CD4-positive, alpha-beta T cell (primary cell): Measurements from ENCODE around the gene TEX19. TPM values are rescaled to one million over a fixed set of nuclear protein-coding genes. Genes with fewer than 3 reads are reported as not detected.
"Not testable (repeated sequence)": the region's sequence is repeated elsewhere in the genome, so short reads cannot be mapped to it uniquely, and the experiment has no call there.

Experiments
- ATAC-seq: fragments of 200-7000 bp; cut with Tn5 transposase; one replicate; pipeline ENCODE4 v1.10.0; 2022; ENCODE audit warnings: mild to moderate bottlenecking; ENCODE audit not compliant: poor library complexity
- CTCF ChIA-PET: fragments of 350-600 bp; sonication (Branson Sonifier 250); formaldehyde crosslinking; loops from one replicate; lab custom pipeline; 2021; ENCODE audit warnings: antibody characterized with exemption, inconsistent platforms; lab: Charles Lee
- POLR2A ChIA-PET: fragments of 350-600 bp; sonication (Branson Sonifier 250); formaldehyde crosslinking; loops from one replicate; lab custom pipeline; 2021; ENCODE audit warnings: antibody characterized with exemption, inconsistent platforms; lab: Charles Lee
- DNase-seq, 14 experiments: peaks; one replicate each; pipeline ENCODE4 v3.0.0-alpha.2; 2013 to 2020; ENCODE audit warnings: mixed read lengths in 2 of 14
- H3K27ac ChIP-seq, 2 donors: one replicate each; pipeline versions ENCODE4 v1.5.1 to v1.7.0; 2013; ENCODE audit warnings: low read length in 2 of 2, low read depth in 1 of 2, mild to moderate bottlenecking in 1 of 2
- H3K27me3 ChIP-seq, 2 experiments: 1 replicate in 1 of 2; 2 replicates in 1 of 2; pipeline versions ENCODE4 v1.6.1 to v1.7.0; 2013; ENCODE audit warnings: low read length in 2 of 2, control low read depth in 1 of 2, mild to moderate bottlenecking in 1 of 2, moderate library complexity in 1 of 2; ENCODE audit not compliant: insufficient read depth in 2 of 2, control insufficient read depth in 1 of 2
- H3K36me3 ChIP-seq: one replicate; pipeline ENCODE4 v1.6.1; 2013; ENCODE audit warnings: low read length, control low read depth; ENCODE audit not compliant: insufficient read depth
- H3K4me1 ChIP-seq: one replicate; pipeline ENCODE4 v1.6.1; 2013; ENCODE audit warnings: low read length, control low read depth; ENCODE audit not compliant: insufficient read depth
- H3K4me3 ChIP-seq: one replicate; pipeline ENCODE4 v1.5.1; 2013; ENCODE audit warnings: mild to moderate bottlenecking, low read length, moderate library complexity
- H3K9me3 ChIP-seq, 2 experiments: 1 replicate in 1 of 2; 2 replicates in 1 of 2; pipeline versions ENCODE4 v1.6.1 to v1.7.0; 2013; ENCODE audit warnings: low read length in 2 of 2, mild to moderate bottlenecking in 2 of 2, control low read depth in 1 of 2, moderate library complexity in 1 of 2; ENCODE audit not compliant: control insufficient read depth in 1 of 2, insufficient read depth in 1 of 2
- H3K27ac Mint-ChIP-seq: one replicate; pipeline ENCODE4 v1.8.0; 2020; ENCODE audit warnings: mixed read lengths
- H3K27me3 Mint-ChIP-seq: one replicate; pipeline ENCODE4 v1.8.0; 2021; ENCODE audit warnings: mixed read lengths
- H3K36me3 Mint-ChIP-seq: one replicate; pipeline ENCODE4 v1.8.0; 2021; ENCODE audit warnings: low read depth, mixed read lengths
- H3K4me1 Mint-ChIP-seq: one replicate; pipeline ENCODE4 v1.8.0; 2021; ENCODE audit warnings: low read depth, mixed read lengths
- H3K4me3 Mint-ChIP-seq: one replicate; pipeline ENCODE4 v1.8.0; 2020; ENCODE audit warnings: mild to moderate bottlenecking, mixed read lengths
- H3K9me3 Mint-ChIP-seq: one replicate; pipeline ENCODE4 v1.8.0; 2020; ENCODE audit warnings: mixed read lengths
- intact Hi-C, 2 experiments: fragments of 100-400 bp; cut with DNase I in 1 of 2; cut with micrococcal nuclease in 1 of 2; formaldehyde crosslinking; loops; one replicate each; pipeline versions ENCODE4 v1.15.1 to v1.9.0; 2023 to 2025; cut with DNase I, micrococcal nuclease
- total RNA-seq, 174 experiments: library from RNA in 2 of 174; stranded (reverse) in 2 of 174; gene quantifications; one replicate each; pipeline ENCODE4 v1.2.3 and lab custom pipeline; 2021 to 2026
- TF ChIP-seq, protein P1 (sequence below): fragments of 200-600 bp; IDR thresholded peaks from one replicate; pipeline ENCODE4 v1.8.0; 2022; ENCODE audit warnings: antibody characterized with exemption, mild to moderate bottlenecking

Gene TEX19
- total RNA-seq, 2 experiments from 2014 or later, result not detected

DNA sequence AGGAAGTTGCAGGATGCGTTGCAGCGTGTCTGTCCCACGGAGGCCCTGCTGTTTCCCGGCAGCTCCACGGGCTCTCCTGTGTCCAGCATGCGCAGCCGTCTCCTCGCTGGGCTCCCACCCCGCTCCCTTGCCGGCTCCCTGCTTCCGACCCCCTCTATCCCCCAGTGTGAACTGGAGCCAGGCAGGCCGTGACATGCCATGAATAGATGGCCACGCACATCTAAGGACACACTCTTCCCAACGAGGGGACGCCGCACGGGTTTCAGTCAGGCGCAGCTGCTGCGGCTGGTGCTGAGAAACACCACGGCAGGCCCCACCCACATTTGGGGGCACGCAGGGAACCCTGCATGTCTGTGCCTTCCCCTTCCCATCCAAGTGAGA is 49.9 kb downstream of the TEX19 start:
- Histone ChIP-seq H3K27me3 (no peaks in the 10 kb centered on the region), H3K36me3 (peaks cover 22% of the 10 kb centered on the region), H3K4me1 (no peaks in the 10 kb centered on the region), H3K9me3 (no peaks in the 10 kb centered on the region), H3K4me3 (no peak overlapping the region), H3K27ac (no peak overlapping the region)
- ATAC-seq (no peak), DNase-seq (no peak)
- POLR2A ChIA-PET, result no interaction called here
- H3K9me3 Mint-ChIP-seq, result no peaks in the 10 kb centered on the region
- CTCF ChIA-PET, result no interaction called here
- TF ChIP-seq, protein P1, sequence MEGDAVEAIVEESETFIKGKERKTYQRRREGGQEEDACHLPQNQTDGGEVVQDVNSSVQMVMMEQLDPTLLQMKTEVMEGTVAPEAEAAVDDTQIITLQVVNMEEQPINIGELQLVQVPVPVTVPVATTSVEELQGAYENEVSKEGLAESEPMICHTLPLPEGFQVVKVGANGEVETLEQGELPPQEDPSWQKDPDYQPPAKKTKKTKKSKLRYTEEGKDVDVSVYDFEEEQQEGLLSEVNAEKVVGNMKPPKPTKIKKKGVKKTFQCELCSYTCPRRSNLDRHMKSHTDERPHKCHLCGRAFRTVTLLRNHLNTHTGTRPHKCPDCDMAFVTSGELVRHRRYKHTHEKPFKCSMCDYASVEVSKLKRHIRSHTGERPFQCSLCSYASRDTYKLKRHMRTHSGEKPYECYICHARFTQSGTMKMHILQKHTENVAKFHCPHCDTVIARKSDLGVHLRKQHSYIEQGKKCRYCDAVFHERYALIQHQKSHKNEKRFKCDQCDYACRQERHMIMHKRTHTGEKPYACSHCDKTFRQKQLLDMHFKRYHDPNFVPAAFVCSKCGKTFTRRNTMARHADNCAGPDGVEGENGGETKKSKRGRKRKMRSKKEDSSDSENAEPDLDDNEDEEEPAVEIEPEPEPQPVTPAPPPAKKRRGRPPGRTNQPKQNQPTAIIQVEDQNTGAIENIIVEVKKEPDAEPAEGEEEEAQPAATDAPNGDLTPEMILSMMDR, result no peak
- intact Hi-C loops, result no loop called here
- no peaks in the 10 kb centered on the region for H3K27me3 Mint-ChIP-seq
- H3K27ac Mint-ChIP-seq, result no peak overlapping the region
- peaks cover 35% of the 10 kb centered on the region for H3K36me3 Mint-ChIP-seq
- H3K4me1 Mint-ChIP-seq, result no peaks in the 10 kb centered on the region
- no peak overlapping the region for H3K4me3 Mint-ChIP-seq

- Mint-ChIP-seq H3K27ac (no peak overlapping the region), H3K4me1 (peaks cover 5% of the 10 kb centered on the region), H3K4me3 (no peak overlapping the region), H3K36me3 (peaks cover 39% of the 10 kb centered on the region), H3K9me3 (no peaks in the 10 kb centered on the region), H3K27me3 (no peaks in the 10 kb centered on the region)
- ChIA-PET POLR2A (interaction anchor here (0.6 kb wide), 1 partner anchor 8 kb away, joined by 3 read pairs; no protein-coding TSS in a partner anchor), CTCF (interaction anchor here (0.7 kb wide), 2 partner anchors 104 to 174 kb away, joined by 3 read pairs; no protein-coding TSS in a partner anchor)
- Histone ChIP-seq H3K27me3 (no peaks in the 10 kb centered on the region), H3K27ac (no peak overlapping the region), H3K4me1 (peaks cover 12% of the 10 kb centered on the region), H3K36me3 (peaks cover 19% of the 10 kb centered on the region), H3K9me3 (no peaks in the 10 kb centered on the region), H3K4me3 (no peak overlapping the region)
- ATAC-seq, result no peak
- TF ChIP-seq, protein P1, result no peak
- DNase-seq, result no peak
- intact Hi-C loops, result loop anchor here (5.0 to 10.0 kb wide), 4 partner anchors 145 to 375 kb away; partner anchors contain the start of genes DCXR (in 1 of the 2), RAC3 (in 1 of the 2) and TBCD (in 1 of the 2)
These were observed 51.1 kb downstream of the TEX19 start for GRCh38 chr17:82410014-82410716.

- H3K4me1 Mint-ChIP-seq, result peaks cover 10% of the 10 kb centered on the region
- ATAC-seq, result no peak
- intact Hi-C loops, result loop anchor here (5.0 to 10.0 kb wide), 4 partner anchors 143 to 377 kb away; partner anchors contain the start of genes DCXR (in 1 of the 2), RAC3 (in 1 of the 2) and TBCD (in 1 of the 2)
These were observed 52.5 kb downstream of the TEX19 start for GRCh38 chr17:82411396-82412053.

DNA sequence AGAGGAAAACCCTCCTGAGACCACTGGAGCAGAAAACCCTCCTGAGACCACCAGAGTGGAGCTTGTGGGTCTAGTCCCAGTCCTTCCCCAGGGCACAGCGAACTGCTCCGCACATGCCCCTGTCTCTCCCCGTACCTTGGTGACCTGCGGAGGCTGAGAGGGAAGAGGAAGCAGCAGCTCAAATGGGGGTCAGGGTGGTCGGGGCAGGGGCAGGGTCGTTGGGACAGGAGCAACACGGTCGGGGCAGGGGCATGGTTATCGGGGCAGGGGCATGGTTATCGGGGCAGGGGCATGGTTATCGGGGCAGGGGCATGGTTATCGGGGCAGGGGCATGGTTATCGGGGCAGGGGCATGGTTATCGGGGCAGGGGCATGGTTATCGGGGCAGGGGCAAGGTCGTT is 53.0 kb downstream of the TEX19 start:
- intact Hi-C loops, result loop anchor here (5.0 to 10.0 kb wide), 4 partner anchors 143 to 377 kb away; partner anchors contain the start of genes DCXR (in 1 of the 2), RAC3 (in 1 of the 2) and TBCD (in 1 of the 2)
- H3K36me3 ChIP-seq, result peaks cover 20% of the 10 kb centered on the region
- H3K27me3 ChIP-seq, POLR2A ChIA-PET, CTCF ChIA-PET, H3K4me3 ChIP-seq, H3K4me3 Mint-ChIP-seq, DNase-seq, H3K4me1 Mint-ChIP-seq, H3K27me3 Mint-ChIP-seq, H3K9me3 ChIP-seq, ATAC-seq, H3K9me3 Mint-ChIP-seq, H3K27ac Mint-ChIP-seq, H3K27ac ChIP-seq: not testable (repeated sequence)
- H3K36me3 Mint-ChIP-seq, result peaks cover 36% of the 10 kb centered on the region
- peaks cover 14% of the 10 kb centered on the region for H3K4me1 ChIP-seq

More at GRCh38 chr17:82411396-82412053, 52.5 kb downstream of the TEX19 start:
- Histone ChIP-seq H3K36me3 (peaks cover 20% of the 10 kb centered on the region), H3K9me3 (no peaks in the 10 kb centered on the region), H3K4me1 (peaks cover 12% of the 10 kb centered on the region), H3K27me3 (no peaks in the 10 kb centered on the region), H3K4me3 (no peak overlapping the region), H3K27ac (no peak overlapping the region)
- no peak overlapping the region for H3K4me3 Mint-ChIP-seq
- H3K27ac Mint-ChIP-seq, result no peak overlapping the region
- no peak for DNase-seq
- peaks cover 36% of the 10 kb centered on the region for H3K36me3 Mint-ChIP-seq
- no peaks in the 10 kb centered on the region for H3K27me3 Mint-ChIP-seq
- ChIA-PET CTCF (no interaction called here), POLR2A (no interaction called here)
- TF ChIP-seq, protein P1, result no peak
- no peaks in the 10 kb centered on the region for H3K9me3 Mint-ChIP-seq
